Suprapubic skin (tissue), 4 donors: ENCODE results near the gene MMP17. TPM values are rescaled to one million over a fixed set of nuclear protein-coding genes. Genes with fewer than 3 reads are reported as not detected.

ENCODE experiments used
- DNase-seq, 2 donors: peaks; one replicate each; pipeline ENCODE4 v3.0.0-alpha.2; 2019; ENCODE audit warnings: low spot score in 2 of 2
- H3K27ac ChIP-seq: fragments of 200-600 bp; sonication (generic); one replicate; pipeline ENCODE4 v1.5.1; 2019
- H3K27me3 ChIP-seq: fragments of 200-600 bp; sonication (generic); one replicate; pipeline ENCODE4 v1.5.1; 2019
- H3K36me3 ChIP-seq: fragments of 200-600 bp; sonication (generic); one replicate; pipeline ENCODE4 v1.5.1; 2019
- H3K4me1 ChIP-seq: fragments of 200-600 bp; sonication (generic); one replicate; pipeline ENCODE4 v1.5.1; 2019
- H3K4me3 ChIP-seq: fragments of 200-600 bp; sonication (generic); one replicate; pipeline ENCODE4 v1.5.1; 2019; ENCODE audit warnings: mild to moderate bottlenecking
- H3K9me3 ChIP-seq: fragments of 200-600 bp; sonication (generic); one replicate; pipeline ENCODE4 v1.5.1; 2019
- EP300 ChIP-seq: sonication (generic); formaldehyde crosslinking; IDR thresholded peaks from one replicate; pipeline ENCODE4 v1.6.1; 2017; ENCODE audit warnings: antibody characterized with exemption
- POLR2A ChIP-seq, 2 donors: fragments of 450-650 bp; IDR thresholded peaks; one replicate each; pipeline ENCODE4 v1.6.1; 2017; ENCODE audit warnings: antibody characterized with exemption in 2 of 2, mild to moderate bottlenecking in 2 of 2, moderate library complexity in 2 of 2
- POLR2AphosphoS5 ChIP-seq, 3 donors: sonication (generic); formaldehyde crosslinking; IDR thresholded peaks; one replicate each; pipeline ENCODE4 v1.6.1; 2017; ENCODE audit warnings: antibody characterized with exemption in 3 of 3
- WGBS: methylation state at CpG from one replicate; pipeline ENCODE4 v1.1.5; 2018; 5-methylcytosine and 5-hydroxymethylcytosine counted together
- total RNA-seq, 4 donors: library from RNA; depleted of rRNA; stranded (reverse); fragments of >200 nt; gene quantifications; one replicate each; pipeline ENCODE4 v1.1.0, GENCODE V29; 2016
- TF ChIP-seq, protein P1 (sequence below), 2 donors: fragments of 200-600 bp in 1 of 2; fragments of 450-650 bp in 1 of 2; sonication (generic) in 1 of 2; IDR thresholded peaks; one replicate each; pipeline ENCODE4 v1.5.1; 2016 to 2019; ENCODE audit warnings: antibody characterized with exemption in 2 of 2, mild to moderate bottlenecking in 1 of 2, moderate library complexity in 1 of 2

The MMP17 gene
- total RNA-seq, 4 donors from 2014 or later, result 3.0 to 10.1 (median 5.6) TPM

DNA sequence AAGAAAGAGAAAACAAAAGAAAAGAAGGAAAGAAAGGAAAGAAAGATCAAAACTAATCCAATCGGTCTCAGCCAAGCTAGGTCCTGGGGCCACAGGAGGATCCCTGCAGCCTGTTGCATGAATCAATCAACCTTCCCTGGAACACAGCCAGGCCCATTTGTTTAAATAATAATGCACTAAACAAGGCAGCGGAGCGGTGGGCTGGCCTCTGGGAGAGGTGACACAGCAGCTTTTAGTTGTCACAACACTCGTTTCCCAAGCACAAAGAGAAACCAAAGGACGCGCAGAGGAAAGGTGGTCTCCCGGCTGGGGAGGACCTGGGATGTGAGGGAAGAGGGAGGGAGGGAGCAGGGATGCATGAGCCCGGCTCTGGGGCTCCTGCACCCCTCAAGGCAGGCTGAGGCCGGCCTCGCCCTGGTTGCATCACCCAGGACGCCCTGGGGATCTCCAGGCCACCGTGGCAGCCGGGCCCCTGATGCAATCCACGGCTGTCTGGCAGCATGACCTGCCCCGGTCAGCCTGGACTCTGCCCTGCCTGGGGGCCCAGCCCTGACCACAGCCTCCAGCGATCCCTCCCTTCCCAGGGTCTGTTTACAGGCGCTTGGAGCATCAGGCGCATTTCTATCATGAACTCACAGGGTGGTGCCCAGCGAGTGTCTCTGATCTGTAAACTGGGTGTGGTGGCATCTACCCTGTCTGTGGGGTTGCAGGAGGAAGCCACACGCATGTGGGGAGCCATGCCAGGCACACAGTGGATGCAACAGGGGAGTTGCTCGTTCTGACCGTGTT lies 32.5 kb downstream of the MMP17 start:
- peak overlapping the region; percentile 2 for H3K27ac ChIP-seq
- TF ChIP-seq, protein P1, sequence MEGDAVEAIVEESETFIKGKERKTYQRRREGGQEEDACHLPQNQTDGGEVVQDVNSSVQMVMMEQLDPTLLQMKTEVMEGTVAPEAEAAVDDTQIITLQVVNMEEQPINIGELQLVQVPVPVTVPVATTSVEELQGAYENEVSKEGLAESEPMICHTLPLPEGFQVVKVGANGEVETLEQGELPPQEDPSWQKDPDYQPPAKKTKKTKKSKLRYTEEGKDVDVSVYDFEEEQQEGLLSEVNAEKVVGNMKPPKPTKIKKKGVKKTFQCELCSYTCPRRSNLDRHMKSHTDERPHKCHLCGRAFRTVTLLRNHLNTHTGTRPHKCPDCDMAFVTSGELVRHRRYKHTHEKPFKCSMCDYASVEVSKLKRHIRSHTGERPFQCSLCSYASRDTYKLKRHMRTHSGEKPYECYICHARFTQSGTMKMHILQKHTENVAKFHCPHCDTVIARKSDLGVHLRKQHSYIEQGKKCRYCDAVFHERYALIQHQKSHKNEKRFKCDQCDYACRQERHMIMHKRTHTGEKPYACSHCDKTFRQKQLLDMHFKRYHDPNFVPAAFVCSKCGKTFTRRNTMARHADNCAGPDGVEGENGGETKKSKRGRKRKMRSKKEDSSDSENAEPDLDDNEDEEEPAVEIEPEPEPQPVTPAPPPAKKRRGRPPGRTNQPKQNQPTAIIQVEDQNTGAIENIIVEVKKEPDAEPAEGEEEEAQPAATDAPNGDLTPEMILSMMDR (IDR thresholded peaks at IDR 0.05), result no peak
- TF ChIP-seq POLR2AphosphoS5 (IDR thresholded peaks at IDR 0.05), result peak in 1 of 3 donors; percentile 6
- TF ChIP-seq POLR2A (IDR thresholded peaks at IDR 0.05), result no peak
- no peak for TF ChIP-seq EP300
- H3K4me1 ChIP-seq, result peaks cover 28% of the 10 kb centered on the region
- no peaks in the 10 kb centered on the region for H3K9me3 ChIP-seq
- H3K4me3 ChIP-seq, result peak overlapping the region; percentile 1
- peaks cover 4% of the 10 kb centered on the region for H3K27me3 ChIP-seq
- no peaks in the 10 kb centered on the region for H3K36me3 ChIP-seq
- 17% methylated on average over 14 of the region's 22 CpGs for WGBS
- peak in 1 of 2 donors; percentile 79 for DNase-seq

DNA sequence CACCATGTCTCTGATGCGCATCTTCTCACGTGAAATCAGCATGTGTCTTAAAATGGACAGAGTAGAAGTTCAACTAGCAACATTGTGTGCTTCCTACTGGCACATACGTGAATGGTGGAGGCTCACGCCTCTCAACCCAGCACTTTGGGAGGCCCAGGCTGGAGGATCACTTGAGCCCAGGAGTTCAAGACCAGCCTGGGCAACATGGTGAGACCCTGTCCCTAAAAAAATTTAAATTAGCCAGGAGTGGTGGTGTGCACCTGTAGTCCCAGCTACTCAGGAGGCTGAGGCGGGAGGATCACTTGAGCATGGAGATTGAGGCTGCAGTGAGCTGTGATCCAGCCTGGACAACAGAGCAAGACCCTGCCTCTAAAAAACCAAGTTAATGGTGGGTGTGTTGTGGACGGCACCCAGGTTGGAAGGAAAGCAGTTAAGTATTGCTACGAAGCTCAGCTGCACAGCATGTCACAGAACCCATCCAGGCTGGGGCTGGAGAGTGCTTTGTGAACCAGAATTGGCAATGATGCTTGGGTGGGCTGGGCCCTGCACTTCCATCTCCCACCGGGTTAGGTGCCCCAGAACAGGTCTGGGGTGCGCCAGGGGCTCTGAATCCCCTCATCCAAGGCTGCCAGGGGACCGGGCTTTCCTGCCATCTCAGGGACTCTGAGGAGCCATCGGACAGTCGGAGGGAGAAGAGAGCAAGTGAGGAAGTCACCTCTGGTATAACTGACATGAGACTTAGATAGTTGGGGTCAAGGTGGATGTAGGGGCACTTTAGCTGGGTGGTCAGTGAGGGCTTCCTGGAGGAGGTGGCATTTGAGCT lies 33.3 kb downstream of the MMP17 start:
- H3K27ac ChIP-seq, result no peak overlapping the region
- no peak overlapping the region for H3K4me3 ChIP-seq
- WGBS, result 88% methylated on average over 12 of the region's 12 CpGs
- no peak for TF ChIP-seq POLR2A (IDR thresholded peaks at IDR 0.05)
- no peak for TF ChIP-seq POLR2AphosphoS5 (IDR thresholded peaks at IDR 0.05)
- TF ChIP-seq, protein P1 (IDR thresholded peaks at IDR 0.05), result no peak
- H3K9me3 ChIP-seq, result no peaks in the 10 kb centered on the region
- H3K27me3 ChIP-seq, result no peaks in the 10 kb centered on the region
- no peaks in the 10 kb centered on the region for H3K36me3 ChIP-seq
- peak in 1 of 2 donors; percentile 50 for DNase-seq
- H3K4me1 ChIP-seq, result peaks cover 24% of the 10 kb centered on the region

DNA sequence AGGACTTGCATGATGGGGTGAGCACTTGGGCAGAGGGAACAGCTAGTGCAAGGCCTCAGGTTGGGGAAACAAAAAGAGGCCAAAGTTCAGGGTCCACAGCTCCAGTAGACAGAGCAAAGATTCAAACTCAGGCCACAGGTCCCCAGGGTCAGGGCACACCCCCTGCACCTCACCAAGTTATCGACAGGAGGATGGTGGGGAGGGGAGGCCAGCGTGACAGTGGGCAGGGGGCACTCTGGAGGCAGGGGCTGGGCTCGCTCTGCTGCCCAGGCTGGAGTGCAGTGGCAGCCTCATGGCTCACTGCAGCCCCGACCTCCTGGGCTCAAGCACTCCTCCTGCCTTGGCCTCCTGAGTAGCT lies 33.9 kb downstream of the MMP17 start:
- TF ChIP-seq POLR2A (IDR thresholded peaks at IDR 0.05) (no peak), EP300 (no peak), POLR2AphosphoS5 (IDR thresholded peaks at IDR 0.05) (no peak)
- TF ChIP-seq, protein P1 (IDR thresholded peaks at IDR 0.05), result no peak
- H3K4me3 ChIP-seq, result no peak overlapping the region
- H3K36me3 ChIP-seq, result no peaks in the 10 kb centered on the region
- DNase-seq, result no peak
- no peak overlapping the region for H3K27ac ChIP-seq
- peaks cover 24% of the 10 kb centered on the region for H3K4me1 ChIP-seq
- H3K27me3 ChIP-seq, result no peaks in the 10 kb centered on the region
- H3K9me3 ChIP-seq, result no peaks in the 10 kb centered on the region
- WGBS, result 94% methylated on average over 2 of the region's 4 CpGs

DNA sequence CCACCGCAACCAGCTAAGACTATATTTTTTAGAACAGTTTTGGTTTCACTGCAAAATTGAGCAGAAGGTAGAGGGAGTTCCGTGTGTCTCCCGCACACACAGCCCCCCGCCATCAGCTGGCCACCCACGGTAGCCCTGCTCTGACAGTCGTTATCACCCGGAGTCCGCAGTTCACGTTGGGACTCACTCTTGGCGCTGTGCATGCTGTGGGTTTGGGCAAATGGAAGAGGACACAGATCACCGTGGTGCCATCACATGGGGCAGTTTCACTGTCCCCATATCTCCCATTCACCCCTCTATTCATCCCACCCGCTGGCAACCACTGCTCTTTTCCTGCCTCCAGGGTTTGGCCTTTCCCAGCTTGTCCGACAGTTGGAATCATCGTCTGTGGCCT lies 34.4 kb downstream of the MMP17 start:
- Histone ChIP-seq H3K9me3 (no peaks in the 10 kb centered on the region), H3K27me3 (no peaks in the 10 kb centered on the region), H3K36me3 (no peaks in the 10 kb centered on the region), H3K4me1 (peaks cover 24% of the 10 kb centered on the region), H3K4me3 (no peak overlapping the region), H3K27ac (no peak overlapping the region)
- peak in 1 of 2 donors; percentile 55 for DNase-seq
- WGBS, result 62% methylated on average over 12 of the region's 14 CpGs
- TF ChIP-seq POLR2AphosphoS5 (IDR thresholded peaks at IDR 0.05) (no peak), EP300 (no peak), POLR2A (IDR thresholded peaks at IDR 0.05) (no peak)
- TF ChIP-seq, protein P1 (IDR thresholded peaks at IDR 0.05), result no peak
